HG03432 (cell line): ENCODE results near the gene PLD5.
"Not testable (repeated sequence)": the region's sequence is repeated elsewhere in the genome, so short reads cannot be mapped to it uniquely, and the experiment has no call there.

Experiments
- ATAC-seq: cut with Tn5 transposase; IDR thresholded peaks from one replicate; pipeline ENCODE4 v1.9.1; 2021; ENCODE audit warnings: mild to moderate bottlenecking, moderate library complexity; ENCODE audit not compliant: unreplicated experiment

Gene PLD5

GRCh38 chr1:242086706-242087105 is 437.8 kb downstream of the PLD5 start:
- no peak for ATAC-seq

GRCh38 chr1:242086093-242086492 is 438.4 kb downstream of the PLD5 start:
- no peak for ATAC-seq

- ATAC-seq = no peak
Observed at GRCh38 chr1:242083742-242084141, 440.8 kb downstream of the PLD5 start.

DNA sequence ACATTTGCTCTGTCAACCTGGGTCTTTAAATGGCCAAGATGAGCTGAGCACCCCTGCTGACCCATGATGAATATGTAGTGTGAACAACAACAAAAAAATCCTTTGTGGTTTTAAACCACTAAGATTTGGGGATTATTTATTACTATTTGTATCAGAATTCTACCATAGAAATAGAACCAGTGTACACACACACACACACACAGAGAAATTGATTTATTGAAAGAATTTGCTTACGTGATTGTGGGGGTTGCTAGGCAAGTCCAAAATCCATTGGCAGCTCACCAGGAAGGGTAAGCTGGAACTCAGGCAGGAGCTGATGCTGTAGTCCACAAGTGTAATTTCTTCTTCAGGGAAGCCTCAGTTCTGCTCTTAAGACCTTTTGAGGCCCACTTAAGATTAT is 443.1 kb downstream of the PLD5 start:
- ATAC-seq = no peak

- ATAC-seq = no peak
Observed at GRCh38 chr1:242065813-242066212, 458.7 kb downstream of the PLD5 start.

GRCh38 chr1:242062271-242062670 is 462.2 kb downstream of the PLD5 start:
- ATAC-seq = no peak

DNA sequence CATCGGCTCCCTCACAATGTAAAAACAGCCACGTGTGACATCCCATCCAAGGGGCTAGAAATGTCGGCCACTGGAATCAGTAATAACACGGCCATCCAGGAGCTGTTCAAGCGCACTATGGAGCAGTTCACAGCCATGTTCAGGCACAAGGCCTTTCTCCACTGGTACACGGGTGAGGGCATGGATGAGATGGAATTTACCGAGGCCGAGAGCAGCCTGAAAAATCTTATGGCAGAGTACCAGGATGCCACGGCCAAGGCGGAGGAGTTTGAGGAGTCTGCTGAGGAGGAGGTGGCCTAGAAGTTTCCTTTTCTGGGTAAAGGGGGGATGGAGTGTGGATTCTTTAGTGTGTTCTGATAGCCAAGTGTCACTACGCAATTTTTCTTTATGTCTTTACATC is 464.5 kb downstream of the PLD5 start:
- no peak for ATAC-seq

DNA sequence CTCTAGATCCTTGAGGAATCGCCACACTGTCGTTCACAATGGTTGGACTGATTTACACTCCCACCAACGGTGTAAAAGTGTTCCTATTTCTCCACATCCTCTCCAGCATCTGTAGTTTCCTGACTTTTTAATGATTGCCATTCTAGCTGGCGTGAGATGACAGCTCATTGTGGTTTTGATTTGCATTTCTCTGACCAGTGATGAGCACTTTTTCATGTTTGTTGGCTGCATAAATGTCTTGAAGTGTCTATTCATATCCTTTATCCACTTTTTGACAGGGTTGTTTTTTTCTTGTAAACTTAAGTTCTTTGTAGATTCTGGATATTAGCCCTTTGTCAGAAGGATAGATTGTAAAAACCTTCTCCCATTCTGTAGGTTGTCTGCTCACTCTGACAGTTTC is 465.9 kb downstream of the PLD5 start:
- ATAC-seq = peak; percentile 86

DNA sequence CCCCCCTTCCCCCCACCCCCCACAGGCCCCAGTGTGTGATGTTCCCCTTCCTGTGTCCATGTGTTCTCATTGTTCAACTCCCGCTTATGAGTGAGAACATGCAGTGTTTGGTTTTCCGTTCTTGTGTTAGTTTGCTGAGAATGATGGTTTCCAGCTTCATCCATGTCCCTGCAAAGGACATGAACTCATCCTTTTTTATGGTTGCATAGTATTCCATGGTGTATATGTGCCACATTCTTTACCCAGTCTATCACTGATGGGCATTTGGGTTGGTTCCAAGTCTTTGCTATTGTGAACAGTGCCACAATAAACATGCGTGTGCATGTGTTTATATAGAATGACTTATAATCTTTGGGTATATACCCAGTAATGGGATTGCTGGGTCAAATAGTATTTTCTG is 466.3 kb downstream of the PLD5 start:
- ATAC-seq = not testable (repeated sequence)

GRCh38 chr1:242057745-242058115 is 466.8 kb downstream of the PLD5 start:
- ATAC-seq = no peak

GRCh38 chr1:242056988-242057744 is 467.3 kb downstream of the PLD5 start:
- ATAC-seq = no peak

GRCh38 chr1:242055749-242056320 is 468.7 kb downstream of the PLD5 start:
- no peak for ATAC-seq

- ATAC-seq = no peak
Observed at GRCh38 chr1:242043165-242043564, 481.3 kb downstream of the PLD5 start.

DNA sequence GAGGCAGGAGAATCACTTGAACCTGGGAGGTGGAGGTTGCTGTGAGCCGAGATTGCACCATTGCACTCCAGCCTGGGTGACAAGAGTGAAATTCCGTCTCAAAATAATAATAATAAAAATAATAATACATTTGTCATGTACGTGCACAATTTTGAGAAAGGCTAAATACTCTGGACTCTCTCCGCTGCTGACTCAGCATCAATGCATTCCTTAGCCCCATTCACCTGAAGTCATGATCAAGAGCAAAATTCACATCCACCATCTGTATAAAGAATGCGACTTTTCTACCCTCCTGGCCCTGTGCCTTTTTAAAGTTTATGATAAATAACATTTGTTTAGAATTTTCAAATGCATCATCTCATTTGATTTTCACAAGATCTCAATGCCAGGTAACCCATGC is 490.1 kb downstream of the PLD5 start:
- no peak for ATAC-seq

GRCh38 chr1:242033447-242033846 is 491.1 kb downstream of the PLD5 start:
- ATAC-seq = no peak
